ENCODE measurements around the gene CA10.

CA10 gene

GRCh38 chr17:51876986-51877385 is 281.5 kb downstream of the CA10 start:
- DNase-seq (ENCODE audit: low read depth in 2 of 2) = no peak

DNA sequence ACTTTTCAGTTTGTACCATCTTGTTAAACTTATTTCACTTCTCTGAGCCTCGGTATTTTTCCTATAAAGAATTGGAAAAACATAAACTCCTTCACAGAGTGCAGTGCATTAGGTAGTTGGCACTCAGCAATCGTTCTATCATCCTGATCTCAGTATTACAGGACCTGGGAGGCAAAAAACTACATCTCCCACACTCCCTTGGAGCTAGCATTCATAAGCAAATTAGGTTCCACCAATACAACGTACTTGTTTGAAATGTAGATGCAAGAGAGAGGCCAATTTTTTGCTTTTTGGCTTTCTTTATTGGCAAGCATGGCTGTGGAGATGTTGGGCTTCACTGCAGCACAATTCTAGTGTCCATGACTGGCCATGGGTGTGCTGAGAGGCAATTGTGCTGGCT is 285.2 kb downstream of the CA10 start:
- DNase-seq (ENCODE audit: low read depth in 2 of 2) = no peak

- DNase-seq (ENCODE audit: low read depth in 2 of 2) = no peak
Observed at GRCh38 chr17:51869387-51869786, 289.1 kb downstream of the CA10 start.

DNA sequence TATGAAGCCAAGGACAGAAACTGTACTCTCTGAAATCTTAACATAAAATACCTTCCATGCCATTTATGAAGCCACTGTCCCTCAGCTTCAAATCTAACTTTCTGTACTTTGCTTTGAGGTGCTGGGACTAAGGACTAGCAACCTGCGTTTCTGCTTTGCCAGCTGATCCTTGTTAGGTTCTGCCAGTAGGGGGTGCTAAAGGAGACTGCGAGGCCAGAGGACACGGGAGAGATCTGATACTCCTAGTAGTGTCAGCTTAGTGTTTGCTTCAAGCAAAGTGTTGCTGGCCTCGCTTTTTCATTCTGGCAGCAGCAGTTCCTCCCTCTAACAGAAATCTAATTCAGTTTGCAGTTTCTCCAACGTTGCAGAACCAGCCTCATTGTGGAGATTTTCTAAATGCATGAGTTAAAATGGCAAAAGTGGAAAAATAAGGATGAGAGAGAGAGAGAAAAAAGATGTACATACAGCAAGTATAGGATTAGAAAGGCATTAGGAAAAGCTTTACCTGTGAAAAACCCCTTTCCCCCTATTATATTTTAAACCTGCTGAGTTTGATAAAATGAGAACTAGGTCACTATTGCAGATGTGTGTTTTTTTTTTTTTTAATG is 297.5 kb downstream of the CA10 start:
- no peak for DNase-seq (ENCODE audit: low read depth in 2 of 2)

- DNase-seq (ENCODE audit: low read depth in 2 of 2) = no peak
Observed at GRCh38 chr17:51857052-51857597, 301.4 kb downstream of the CA10 start.

GRCh38 chr17:51855806-51856205 is 302.7 kb downstream of the CA10 start:
- DNase-seq (ENCODE audit: low read depth in 2 of 2) = no peak

DNA sequence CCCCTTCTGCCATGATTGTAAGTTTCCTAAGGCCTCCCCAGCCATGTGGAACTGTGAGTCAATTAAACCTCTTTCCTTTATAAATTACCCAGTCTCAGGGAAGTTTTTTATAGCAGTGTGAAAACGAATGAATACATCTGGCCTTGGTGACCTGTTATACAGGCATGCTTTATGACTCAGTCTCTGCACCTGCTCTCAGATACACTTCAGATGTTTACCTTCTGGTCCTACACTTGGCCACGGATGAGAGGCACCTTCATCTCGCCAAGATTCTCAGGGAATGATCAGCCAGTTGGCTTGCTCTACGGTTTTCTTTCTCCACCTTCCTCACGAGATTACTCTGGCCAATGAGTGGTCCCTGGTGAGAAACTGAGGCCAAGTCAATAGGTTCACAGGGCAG is 304.7 kb downstream of the CA10 start:
- DNase-seq (ENCODE audit: low read depth in 2 of 2) = no peak

GRCh38 chr17:51852603-51853002 is 305.9 kb downstream of the CA10 start:
- DNase-seq (ENCODE audit: low read depth in 2 of 2) = no peak

- DNase-seq (ENCODE audit: low read depth in 2 of 2) = no peak
Observed at GRCh38 chr17:51850201-51850600, 308.3 kb downstream of the CA10 start.

DNA sequence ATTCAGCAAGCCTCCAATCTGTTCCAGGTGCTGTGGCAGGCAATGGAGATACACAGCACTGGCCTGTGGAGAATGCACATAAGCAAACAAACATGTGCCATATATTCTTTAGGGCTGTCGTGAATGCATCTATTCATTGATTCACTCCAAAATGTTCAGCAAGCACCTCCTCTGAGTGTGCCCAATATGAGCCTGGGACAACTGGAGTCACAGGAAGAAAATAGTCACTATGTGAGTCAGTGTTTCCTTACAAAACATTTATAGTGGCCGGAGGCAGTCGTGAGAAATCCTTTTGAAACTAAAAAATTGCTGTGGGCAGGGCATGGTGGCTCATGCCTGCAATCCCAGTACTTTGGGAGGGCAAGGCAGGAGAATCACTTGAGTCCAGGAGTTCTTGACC is 310.1 kb downstream of the CA10 start:
- no peak for DNase-seq (ENCODE audit: low read depth in 2 of 2)

DNA sequence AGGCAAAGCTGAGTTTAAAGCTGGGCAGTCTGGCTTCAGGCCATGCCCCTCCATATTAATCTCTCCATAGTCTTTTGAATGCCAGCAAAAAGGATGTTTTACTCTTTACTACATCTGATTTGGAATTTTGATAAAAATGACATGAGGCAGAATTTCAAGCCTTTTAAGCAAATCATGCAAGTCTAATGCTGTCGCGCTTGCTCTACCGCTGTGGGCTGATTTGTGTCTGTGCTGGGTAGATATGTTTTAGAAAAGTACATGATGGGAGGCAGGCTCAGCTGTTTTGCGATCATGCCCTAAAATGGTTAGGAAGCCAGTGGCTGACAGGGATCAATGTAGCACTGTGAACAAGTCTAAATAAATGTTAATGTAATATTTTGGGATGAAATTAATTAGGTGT is 311.9 kb downstream of the CA10 start:
- DNase-seq (ENCODE audit: low read depth in 2 of 2) = no peak

DNA sequence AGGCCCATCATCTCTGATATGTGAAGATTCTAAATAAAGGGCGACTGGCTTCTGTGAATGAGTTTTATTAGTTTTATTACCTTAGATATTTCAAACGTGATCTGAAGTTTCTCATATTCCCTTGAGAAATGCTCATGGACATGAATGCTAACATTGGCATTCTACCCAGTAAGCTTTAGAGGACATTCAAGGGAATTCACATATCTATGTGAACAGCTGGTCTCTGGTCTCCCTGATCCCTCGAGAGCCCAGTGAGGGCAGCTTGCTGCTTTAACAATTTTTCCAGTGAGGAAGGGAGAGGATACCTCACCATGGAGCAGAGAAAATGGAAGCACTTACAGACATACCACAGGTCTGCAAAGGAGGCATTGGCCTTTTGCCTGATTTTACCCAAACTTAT is 312.7 kb downstream of the CA10 start:
- DNase-seq (ENCODE audit: low read depth in 2 of 2) = no peak

- DNase-seq (ENCODE audit: low read depth in 2 of 2) = no peak
Observed at GRCh38 chr17:51842763-51843162, 315.8 kb downstream of the CA10 start.

GRCh38 chr17:51841669-51842068 is 316.8 kb downstream of the CA10 start:
- no peak for DNase-seq (ENCODE audit: low read depth in 2 of 2)

- no peak for DNase-seq (ENCODE audit: low read depth in 2 of 2)
Observed at GRCh38 chr17:51840688-51841087, 317.8 kb downstream of the CA10 start.

DNA sequence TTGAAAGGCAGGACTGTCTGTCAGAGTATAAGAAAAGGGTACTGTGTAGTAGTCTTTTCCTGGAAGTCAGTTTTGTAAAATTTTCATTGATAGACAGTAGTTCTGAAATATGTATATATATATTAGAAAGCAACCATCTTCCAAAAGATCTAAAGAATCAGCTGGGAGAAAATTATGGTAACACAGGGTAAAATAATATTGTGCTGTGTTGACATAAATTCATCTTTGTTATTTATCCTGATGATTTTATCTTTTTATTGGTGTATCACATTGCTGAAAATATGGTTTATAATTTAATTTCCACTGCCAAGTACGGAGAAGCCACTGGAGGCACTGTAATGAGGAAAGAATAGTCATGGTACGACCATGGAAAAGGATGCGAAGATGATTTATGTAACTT is 324.9 kb downstream of the CA10 start:
- DNase-seq (ENCODE audit: low read depth in 2 of 2) = no peak

GRCh38 chr17:51833045-51833444 is 325.5 kb downstream of the CA10 start:
- DNase-seq (ENCODE audit: low read depth in 2 of 2) = no peak

- no peak for DNase-seq (ENCODE audit: low read depth in 2 of 2)
Observed at GRCh38 chr17:51830886-51831285, 327.6 kb downstream of the CA10 start.

DNA sequence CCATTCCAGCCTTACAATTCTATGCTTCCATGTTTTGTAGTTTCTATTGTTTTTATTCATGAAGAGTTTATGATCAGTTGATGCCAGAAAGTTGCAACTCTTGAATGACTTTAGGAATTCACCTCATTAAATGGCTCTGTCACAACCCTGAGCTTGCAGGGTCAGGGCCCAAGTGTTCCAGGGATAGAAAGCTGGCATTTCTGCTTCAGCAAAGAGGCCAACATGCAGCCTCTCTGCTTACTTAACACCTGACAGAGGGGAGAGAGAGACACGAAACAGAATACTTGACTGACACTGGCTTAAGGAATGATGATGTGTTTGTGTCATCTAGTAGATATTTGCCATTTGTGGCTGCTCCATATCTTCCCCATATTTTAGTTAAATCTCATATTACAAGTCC is 328.1 kb downstream of the CA10 start:
- no peak for DNase-seq (ENCODE audit: low read depth in 2 of 2)

- DNase-seq (ENCODE audit: low read depth in 2 of 2) = no peak
Observed at GRCh38 chr17:51828901-51829300, 329.6 kb downstream of the CA10 start.

DNA sequence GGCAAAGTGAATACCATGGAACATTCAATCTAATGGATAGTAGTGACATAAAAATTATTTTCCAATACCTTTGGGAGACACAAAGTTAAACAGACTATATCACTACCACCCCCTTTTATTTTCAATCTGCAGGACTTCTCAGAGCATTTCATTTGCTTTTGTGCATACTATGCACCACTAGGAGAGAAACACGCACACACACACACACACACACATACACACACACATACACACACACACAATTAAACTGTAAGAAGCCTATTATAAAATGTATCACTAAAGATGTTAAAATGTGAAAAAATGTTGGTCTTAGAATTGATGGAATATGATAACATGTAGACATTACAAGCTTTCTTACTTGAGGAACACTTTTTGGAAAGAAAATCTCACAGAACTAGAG is 331.4 kb downstream of the CA10 start:
- no peak for DNase-seq (ENCODE audit: low read depth in 2 of 2)

GRCh38 chr17:51820766-51821165 is 337.7 kb downstream of the CA10 start:
- no peak for DNase-seq (ENCODE audit: low read depth in 2 of 2)

DNA sequence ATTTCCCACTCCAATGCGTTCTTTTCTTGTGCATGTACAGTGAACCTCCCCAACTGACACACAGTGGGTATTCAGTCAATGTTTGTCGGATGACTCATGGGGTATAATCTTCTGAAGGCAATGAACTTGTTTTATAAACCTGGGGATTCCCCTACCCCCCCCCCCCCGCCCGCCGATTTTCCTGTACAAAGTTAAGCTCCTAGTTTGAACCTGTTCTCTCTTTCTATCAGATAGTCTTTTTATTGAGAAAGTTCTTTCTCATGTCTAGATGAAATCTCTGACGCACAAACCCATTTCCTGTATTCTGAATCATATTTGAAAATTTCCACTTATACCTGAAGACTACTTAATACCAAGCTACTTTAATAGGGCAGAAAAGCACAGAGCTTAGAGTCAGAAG is 338.3 kb downstream of the CA10 start:
- no peak for DNase-seq (ENCODE audit: low read depth in 2 of 2)

Data from stimulated activated CD4-positive, alpha-beta T cell treated with anti-CD3 and anti-CD28 coated beads, Interleukin-1b, Interleukin-23, amount 100 ng/mL, for 1 hour (primary cell).